Gastrocnemius medialis (tissue), 4 donors: ENCODE results near the gene ARHGEF33. TPM values are rescaled to one million over a fixed set of nuclear protein-coding genes. Genes with fewer than 3 reads are reported as not detected.

Source experiments
- ATAC-seq, 2 donors: fragments of 150-250 bp; one replicate each; pipeline ENCODE4 v1.9.1; 2016
- DNase-seq, 2 donors: peaks; one replicate each; pipeline ENCODE4 v3.0.0-alpha.2; 2019
- H3K27ac ChIP-seq, 4 donors: fragments of 200-600 bp; sonication (generic); 1 replicate in 1 of 4; 2 replicates in 3 of 4; pipeline ENCODE4 v1.5.1; 2016 to 2018; ENCODE audit warnings: mild to moderate bottlenecking in 2 of 4, moderate library complexity in 1 of 4
- H3K27me3 ChIP-seq, 3 donors: fragments of 200-600 bp; sonication (generic) in 2 of 3; 1 replicate in 1 of 3; 2 replicates in 2 of 3; pipeline versions ENCODE4 v1.5.1 to v1.6.0; 2016 to 2019; ENCODE audit warnings: mild to moderate bottlenecking in 1 of 3, moderate library complexity in 1 of 3
- H3K36me3 ChIP-seq, 2 donors: fragments of 200-600 bp; sonication (generic) in 1 of 2; one replicate each; pipeline ENCODE4 v1.5.1; 2017 to 2018
- H3K4me1 ChIP-seq, 2 donors: fragments of 200-600 bp; sonication (generic) in 1 of 2; one replicate each; pipeline ENCODE4 v1.5.1; 2016 to 2017; ENCODE audit warnings: mild to moderate bottlenecking in 2 of 2
- H3K4me3 ChIP-seq, 4 donors: fragments of 200-600 bp; sonication (generic) in 3 of 4; 1 replicate in 1 of 4; 2 replicates in 3 of 4; pipeline ENCODE4 v1.5.1; 2016 to 2019; ENCODE audit warnings: mild to moderate bottlenecking in 2 of 4
- H3K9me3 ChIP-seq, 3 donors: fragments of 200-600 bp; sonication (generic) in 2 of 3; 1 replicate in 1 of 3; 2 replicates in 2 of 3; pipeline ENCODE4 v1.5.1; 2016 to 2019
- POLR2A ChIP-seq, 2 donors: fragments of 450-650 bp; IDR thresholded peaks; one replicate each; pipeline ENCODE4 v1.6.1; 2017; ENCODE audit warnings: antibody characterized with exemption in 2 of 2, mild to moderate bottlenecking in 2 of 2, moderate library complexity in 2 of 2
- in situ Hi-C, 4 donors: fragments of 200-750 bp; cut with MboI; loops; one replicate each; pipeline versions ENCODE4 v1.15.0 to v1.8.0; 2017; ENCODE audit warnings: low sequenced_read_pairs in 4 of 4
- intact Hi-C: fragments of 100-400 bp; cut with DNase I; formaldehyde crosslinking; loops from one replicate; pipeline ENCODE4 v1.15.1; 2023; ENCODE audit warnings: low total_unique reads
- total RNA-seq, 4 donors: library from RNA; depleted of rRNA; stranded (reverse); fragments of >200 nt; gene quantifications; one replicate each; pipeline versions ENCODE4 v1.1.0 to v1.2.3, GENCODE V29; 2016
- TF ChIP-seq, protein P1 (sequence below), 5 experiments: fragments of 450-650 bp in 3 of 5; fragments of 200-600 bp in 2 of 5; sonication (generic) in 2 of 5; IDR thresholded peaks in 4 of 5; conservative IDR thresholded peaks in 1 of 5; 1 replicate in 4 of 5; 2 replicates in 1 of 5; pipeline ENCODE4 v1.5.1; 2016 to 2019; ENCODE audit warnings: antibody characterized with exemption in 5 of 5, mild to moderate bottlenecking in 3 of 5, moderate library complexity in 3 of 5

Gene ARHGEF33
- total RNA-seq, 4 donors from 2014 or later: 0.07 to 4.5 (median 0.52) TPM; not detected in 1

DNA sequence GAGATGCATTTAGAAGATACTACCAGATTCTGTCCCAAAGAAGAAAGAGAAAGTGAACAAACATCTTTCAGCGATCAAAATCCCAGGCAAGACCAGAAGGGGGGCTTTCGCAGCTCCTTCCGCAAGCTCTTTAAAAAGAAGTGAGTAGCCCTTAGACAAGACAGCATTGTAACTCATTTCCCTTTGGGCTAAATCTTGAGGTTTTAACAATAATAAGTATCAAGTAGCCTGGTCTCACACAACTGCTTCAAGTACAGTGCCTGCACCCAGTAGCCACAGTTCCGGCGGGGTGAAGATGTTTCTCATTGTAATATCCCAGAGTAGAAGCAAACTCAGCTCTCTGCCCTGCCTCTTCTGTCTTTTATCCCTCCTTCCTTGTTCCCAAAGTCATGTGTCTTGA lies 76.3 kb downstream of the ARHGEF33 start:
- ATAC-seq (no peak), DNase-seq (no peak)
- TF ChIP-seq, protein P1, sequence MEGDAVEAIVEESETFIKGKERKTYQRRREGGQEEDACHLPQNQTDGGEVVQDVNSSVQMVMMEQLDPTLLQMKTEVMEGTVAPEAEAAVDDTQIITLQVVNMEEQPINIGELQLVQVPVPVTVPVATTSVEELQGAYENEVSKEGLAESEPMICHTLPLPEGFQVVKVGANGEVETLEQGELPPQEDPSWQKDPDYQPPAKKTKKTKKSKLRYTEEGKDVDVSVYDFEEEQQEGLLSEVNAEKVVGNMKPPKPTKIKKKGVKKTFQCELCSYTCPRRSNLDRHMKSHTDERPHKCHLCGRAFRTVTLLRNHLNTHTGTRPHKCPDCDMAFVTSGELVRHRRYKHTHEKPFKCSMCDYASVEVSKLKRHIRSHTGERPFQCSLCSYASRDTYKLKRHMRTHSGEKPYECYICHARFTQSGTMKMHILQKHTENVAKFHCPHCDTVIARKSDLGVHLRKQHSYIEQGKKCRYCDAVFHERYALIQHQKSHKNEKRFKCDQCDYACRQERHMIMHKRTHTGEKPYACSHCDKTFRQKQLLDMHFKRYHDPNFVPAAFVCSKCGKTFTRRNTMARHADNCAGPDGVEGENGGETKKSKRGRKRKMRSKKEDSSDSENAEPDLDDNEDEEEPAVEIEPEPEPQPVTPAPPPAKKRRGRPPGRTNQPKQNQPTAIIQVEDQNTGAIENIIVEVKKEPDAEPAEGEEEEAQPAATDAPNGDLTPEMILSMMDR (IDR thresholded peaks at IDR 0.05 in 4 of 5, conservative IDR thresholded peaks at IDR 0.05 in 1 of 5): no peak
- TF ChIP-seq POLR2A (IDR thresholded peaks at IDR 0.05): no peak
- no peaks in the 10 kb centered on the region for H3K27me3 ChIP-seq
- no peak overlapping the region for H3K27ac ChIP-seq
- in situ Hi-C loops (no loop called here), intact Hi-C loops (no loop called here)
- no peaks in the 10 kb centered on the region for H3K4me1 ChIP-seq
- H3K36me3 ChIP-seq: no peaks in the 10 kb centered on the region
- no peak overlapping the region for H3K4me3 ChIP-seq
- H3K9me3 ChIP-seq: no peaks in the 10 kb centered on the region

DNA sequence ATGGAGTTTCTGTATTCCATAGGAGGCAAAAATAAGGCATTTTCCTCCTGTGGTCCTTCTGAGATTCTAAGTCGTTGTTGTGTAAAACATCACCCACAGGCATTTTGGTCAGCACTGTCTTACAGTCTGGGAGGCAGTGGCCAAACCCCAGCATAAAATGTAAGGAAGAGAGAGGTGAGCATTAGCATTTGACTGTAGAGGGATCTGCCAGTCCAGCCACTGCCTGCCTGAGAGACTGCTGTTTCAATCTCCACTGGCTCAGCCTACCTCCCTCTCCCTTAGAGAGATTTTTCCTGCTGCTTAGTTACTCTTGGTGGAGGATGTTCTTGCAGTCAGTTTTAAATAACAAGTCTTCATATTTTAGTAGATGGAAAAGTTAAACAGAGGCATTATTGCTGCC lies 77.0 kb downstream of the ARHGEF33 start:
- no peak for DNase-seq

DNA sequence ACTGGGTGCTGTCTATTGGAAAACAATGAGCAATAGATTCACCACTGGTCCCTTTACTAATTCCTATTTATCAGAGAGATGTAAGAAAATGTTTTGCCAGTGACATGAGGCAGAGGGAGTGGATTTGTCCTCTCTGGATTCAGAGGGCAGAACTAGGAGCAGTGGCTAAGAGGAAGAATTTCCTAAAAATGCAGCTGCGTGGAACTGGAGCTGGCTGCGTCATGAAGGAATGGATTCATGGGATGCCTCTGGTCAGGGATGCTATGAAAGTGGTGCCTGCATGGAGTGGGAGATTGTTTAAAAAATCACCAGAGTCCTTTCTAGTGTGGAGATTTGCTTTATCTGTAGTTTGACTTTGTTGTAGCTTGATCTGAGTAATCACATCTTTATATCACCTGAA lies 78.3 kb downstream of the ARHGEF33 start:
- DNase-seq (no peak), ATAC-seq (no peak)
- Histone ChIP-seq H3K9me3 (no peaks in the 10 kb centered on the region), H3K4me3 (no peak overlapping the region), H3K27ac (no peak overlapping the region), H3K27me3 (no peaks in the 10 kb centered on the region), H3K36me3 (no peaks in the 10 kb centered on the region), H3K4me1 (no peaks in the 10 kb centered on the region)
- in situ Hi-C loops (no loop called here), intact Hi-C loops (no loop called here)
- TF ChIP-seq POLR2A (IDR thresholded peaks at IDR 0.05): no peak
- TF ChIP-seq, protein P1 (IDR thresholded peaks at IDR 0.05 in 4 of 5, conservative IDR thresholded peaks at IDR 0.05 in 1 of 5): no peak

More for the DNA sequence above, 77.0 kb downstream of the ARHGEF33 start:
- no peak for ATAC-seq
- H3K9me3 ChIP-seq: no peaks in the 10 kb centered on the region
- H3K27ac ChIP-seq: no peak overlapping the region
- H3K4me3 ChIP-seq: no peak overlapping the region
- no peak for TF ChIP-seq POLR2A (IDR thresholded peaks at IDR 0.05)
- TF ChIP-seq, protein P1 (IDR thresholded peaks at IDR 0.05 in 4 of 5, conservative IDR thresholded peaks at IDR 0.05 in 1 of 5): no peak
- intact Hi-C loops: no loop called here
- in situ Hi-C loops: no loop called here
- H3K36me3 ChIP-seq: no peaks in the 10 kb centered on the region
- H3K4me1 ChIP-seq: no peaks in the 10 kb centered on the region
- no peaks in the 10 kb centered on the region for H3K27me3 ChIP-seq

DNA sequence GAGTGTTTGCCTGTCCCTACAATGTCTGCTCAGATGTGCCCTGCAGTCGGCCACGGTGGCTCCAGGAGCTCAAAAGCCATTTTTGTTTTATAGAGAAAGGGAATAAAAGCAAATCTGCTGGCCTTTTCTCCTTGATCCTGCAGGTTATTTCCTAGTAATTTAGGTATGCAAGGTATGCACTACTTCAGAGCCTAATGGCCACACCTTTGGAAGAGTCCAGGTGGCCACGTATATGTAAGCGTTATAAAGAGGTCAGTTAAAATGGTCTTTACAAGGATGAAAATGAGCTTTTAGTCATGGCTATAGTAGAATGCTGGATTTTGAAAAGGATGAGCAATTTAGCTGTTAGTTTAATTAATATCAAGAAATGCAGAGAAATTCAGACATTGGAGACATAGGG lies 81.7 kb downstream of the ARHGEF33 start:
- intact Hi-C loops: no loop called here
- DNase-seq: no peak
- in situ Hi-C loops: no loop called here
- Histone ChIP-seq H3K27ac (no peak overlapping the region), H3K4me1 (no peaks in the 10 kb centered on the region), H3K4me3 (no peak overlapping the region), H3K9me3 (no peaks in the 10 kb centered on the region), H3K36me3 (no peaks in the 10 kb centered on the region), H3K27me3 (no peaks in the 10 kb centered on the region)
- TF ChIP-seq, protein P1 (IDR thresholded peaks at IDR 0.05 in 4 of 5, conservative IDR thresholded peaks at IDR 0.05 in 1 of 5): no peak
- TF ChIP-seq POLR2A (IDR thresholded peaks at IDR 0.05): no peak
- no peak for ATAC-seq

DNA sequence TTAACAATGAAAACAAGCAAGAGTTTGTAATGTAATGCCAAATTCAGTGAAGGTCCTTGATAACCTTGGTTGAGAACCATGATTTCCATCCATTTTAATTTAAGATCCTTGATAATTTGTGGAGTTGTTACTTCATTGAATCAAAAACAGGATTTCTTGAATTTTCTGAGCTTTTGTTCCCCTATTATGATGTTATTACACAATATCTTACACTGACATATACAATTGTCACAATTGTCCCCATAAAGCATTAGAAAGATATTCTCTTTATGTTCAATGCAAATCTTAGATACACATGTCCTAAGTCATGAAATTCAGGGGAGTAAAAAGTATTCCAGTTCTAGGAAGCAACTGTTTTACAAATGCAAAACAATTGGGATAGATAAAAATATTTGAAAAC lies 83.6 kb downstream of the ARHGEF33 start:
- TF ChIP-seq POLR2A (IDR thresholded peaks at IDR 0.05): no peak
- TF ChIP-seq, protein P1 (IDR thresholded peaks at IDR 0.05 in 4 of 5, conservative IDR thresholded peaks at IDR 0.05 in 1 of 5): no peak
- in situ Hi-C loops: no loop called here

More for the DNA sequence above, 83.6 kb downstream of the ARHGEF33 start:
- no peak for DNase-seq
- intact Hi-C loops: no loop called here
- Histone ChIP-seq H3K4me1 (no peaks in the 10 kb centered on the region), H3K27me3 (no peaks in the 10 kb centered on the region), H3K4me3 (no peak overlapping the region), H3K36me3 (no peaks in the 10 kb centered on the region), H3K27ac (no peak overlapping the region), H3K9me3 (no peaks in the 10 kb centered on the region)
- ATAC-seq: no peak
